HepG2 (cell line): ENCODE data around the gene ANKS1A. TPM values are rescaled to one million over a fixed set of nuclear protein-coding genes. Genes with fewer than 3 reads are reported as not detected.

Experiments used
- ATAC-seq: fragments of 200-7000 bp; cut with Tn5 transposase; 3 replicates; pipeline ENCODE4 v1.9.1; 2020; ENCODE audit warnings: mild to moderate bottlenecking, moderate library complexity
- BruUV-seq: library from RNA; stranded (reverse); fragments of 400-500 nt; replicated peaks from 2 replicates; lab custom pipeline; 2021; lab: Mats Ljungman, UMichigan
- CTCF ChIA-PET: fragments of 300-600 bp; formaldehyde crosslinking; extraction: SDS; loops from one replicate; lab custom pipeline; 2021; ENCODE audit warnings: low total read pairs, inconsistent platforms, low intra/inter-chr PET ratio; lab: Yijun Ruan, JAX
- POLR2A ChIA-PET: fragments of 350-600 bp; sonication (Branson Sonifier 250); formaldehyde crosslinking; loops from one replicate; lab custom pipeline; 2020; ENCODE audit warnings: antibody characterized with exemption, inconsistent platforms; lab: Yijun Ruan, JAX
- DNase-seq: peaks from one replicate; pipeline ENCODE4 v3.0.0-alpha.2; 2015; ENCODE audit warnings: low spot score
- FAIRE-seq: peaks from 3 replicates; lab custom pipeline; 2011; peaks lifted over from hg19 to GRCh38; lab: Jason Lieb, UNC
- H2AFZ ChIP-seq: one replicate; pipeline ENCODE4 v1.6.1; 2011; ENCODE audit warnings: low read length, inconsistent platforms
- H3K27ac ChIP-seq: fragments of 300-600 bp; 3 replicates; pipeline ENCODE4 v1.8.0; 2011; ENCODE audit warnings: mixed run types, mild to moderate bottlenecking, mixed read lengths, low read length, inconsistent platforms; ENCODE audit not compliant: insufficient read depth; ENCODE audit errors: extremely low read length
- H3K27me3 ChIP-seq, 2 experiments: fragments of 200-600 bp in 1 of 2; 2 replicates in 1 of 2; 3 replicates in 1 of 2; pipeline versions ENCODE4 v1.6.0 to v1.8.0; 2011; ENCODE audit warnings: low read length in 2 of 2, mild to moderate bottlenecking in 2 of 2, moderate library complexity in 2 of 2, inconsistent platforms in 1 of 2; ENCODE audit not compliant: insufficient read depth in 2 of 2, control insufficient read depth in 1 of 2
- H3K36me3 ChIP-seq, 2 experiments: fragments of 200-600 bp in 1 of 2; replicated peaks in 1 of 2; 2 replicates in 1 of 2; 3 replicates in 1 of 2; pipeline versions ENCODE4 v1.5.1 to v1.8.0; 2011; ENCODE audit warnings: low read length in 2 of 2, inconsistent platforms in 1 of 2; ENCODE audit not compliant: insufficient read depth in 2 of 2, control insufficient read depth in 1 of 2
- H3K4me1 ChIP-seq: 2 replicates; pipeline ENCODE4 v1.5.1; 2012; ENCODE audit warnings: low read length, inconsistent platforms; ENCODE audit not compliant: insufficient read depth
- H3K4me2 ChIP-seq: 2 replicates; pipeline ENCODE4 v1.6.0; 2011; ENCODE audit warnings: low read depth, low read length, inconsistent platforms
- H3K4me3 ChIP-seq, 3 experiments: fragments of 200-600 bp in 1 of 3; sonication (generic), shearing (Covaris generic) in 1 of 3; replicated peaks in 1 of 3; 2 replicates each; pipeline ENCODE4 v1.5.1; 2011 to 2016; ENCODE audit warnings: low read length in 3 of 3, inconsistent platforms in 2 of 3, low read depth in 2 of 3, mild to moderate bottlenecking in 2 of 3, control low read depth in 1 of 3, mixed read lengths in 1 of 3; ENCODE audit not compliant: insufficient read depth in 1 of 3
- H3K79me2 ChIP-seq: one replicate; pipeline ENCODE4 v1.6.1; 2011; ENCODE audit warnings: low read length, inconsistent platforms; ENCODE audit not compliant: insufficient read depth
- H3K9ac ChIP-seq: 2 replicates; pipeline ENCODE4 v1.6.0; 2011; ENCODE audit warnings: mild to moderate bottlenecking, low read depth, low read length, inconsistent platforms; ENCODE audit not compliant: insufficient read depth
- H3K9me3 ChIP-seq: 2 replicates; pipeline ENCODE4 v1.5.1; 2012; ENCODE audit warnings: mild to moderate bottlenecking, low read length
- H4K20me1 ChIP-seq: 2 replicates; pipeline ENCODE4 v1.6.0; 2011; ENCODE audit warnings: inconsistent platforms, mild to moderate bottlenecking, low read length, moderate library complexity; ENCODE audit not compliant: insufficient read depth
- CCAR2 ChIP-seq: fragments of 200-400 bp; formaldehyde crosslinking; optimal IDR thresholded peaks from 2 replicates; pipeline ENCODE3; 2018; ENCODE audit warnings: low read depth, mild to moderate bottlenecking, low read length, moderate library complexity
- CTCF ChIP-seq: sonication (generic); formaldehyde crosslinking; IDR thresholded peaks from 2 replicates; pipeline ENCODE4 v1.5.0; 2020; ENCODE audit warnings: mild to moderate bottlenecking, missing genetic modification reagents, moderate library complexity
- HNRNPK ChIP-seq: fragments of 200-400 bp; formaldehyde crosslinking; IDR thresholded peaks from 2 replicates; pipeline ENCODE4 v1.6.1; 2018; ENCODE audit warnings: low read length, low read depth, moderate library complexity, mild to moderate bottlenecking; ENCODE audit not compliant: poor library complexity, severe bottlenecking
- RAD21 ChIP-seq: fragments of 450-650 bp; formaldehyde crosslinking; IDR thresholded peaks from 2 replicates; pipeline ENCODE4 v1.5.0; 2020; ENCODE audit warnings: mild to moderate bottlenecking
- SMC3 ChIP-seq: IDR thresholded peaks from 2 replicates; pipeline ENCODE4 v1.6.1; 2011; ENCODE audit warnings: low read length, improper control_type of control experiment
- STAG1 ChIP-seq: sonication (generic); formaldehyde crosslinking; IDR thresholded peaks from 2 replicates; pipeline ENCODE4 v1.4.0; 2020; ENCODE audit warnings: missing genetic modification reagents
- THRA ChIP-seq: sonication (generic); formaldehyde crosslinking; IDR thresholded peaks from 2 replicates; pipeline ENCODE4 v1.4.0; 2020; ENCODE audit warnings: missing genetic modification reagents, borderline replicate concordance
- THYN1 ChIP-seq: sonication (generic); formaldehyde crosslinking; IDR thresholded peaks from 2 replicates; pipeline ENCODE4 v1.8.1; 2023; ENCODE audit warnings: low read depth, mild to moderate bottlenecking, moderate library complexity, missing genetic modification reagents, borderline replicate concordance
- ZNF468 ChIP-seq: sonication (generic); formaldehyde crosslinking; IDR thresholded peaks from 2 replicates; pipeline ENCODE4 v1.8.0; 2022; ENCODE audit warnings: mild to moderate bottlenecking, moderate library complexity, missing genetic modification reagents
- ZNF615 ChIP-seq: sonication (generic); formaldehyde crosslinking; IDR thresholded peaks from 2 replicates; pipeline ENCODE4 v1.5.0; 2020; ENCODE audit warnings: mild to moderate bottlenecking, missing genetic modification reagents, borderline replicate concordance
- ZNF740 ChIP-seq: sonication (generic); formaldehyde crosslinking; IDR thresholded peaks from 2 replicates; pipeline ENCODE4 v1.4.0; 2020; ENCODE audit warnings: missing genetic modification reagents
- ZNF800 ChIP-seq: sonication (generic); formaldehyde crosslinking; IDR thresholded peaks from 2 replicates; pipeline ENCODE4 v1.4.0; 2020; ENCODE audit warnings: missing genetic modification reagents
- WGBS: methylation state at CpG from one replicate; pipeline ENCODE4 v1.1.6; 2017; ENCODE audit warnings: low lambda C conversion rate; 5-methylcytosine and 5-hydroxymethylcytosine counted together
- in situ Hi-C: cut with HindIII; loops from 2 replicates; pipeline ENCODE4 v1.10.0; 2017; ENCODE audit warnings: low pct_unique_long_range_greater_than_20kb; ENCODE audit not compliant: extremely low pct_ligation_motif_present
- intact Hi-C: fragments of 100-400 bp; cut with micrococcal nuclease; formaldehyde crosslinking; loops from one replicate; pipeline ENCODE4 v1.10.0; 2022; ENCODE audit not compliant: unreplicated experiment
- polyA plus RNA-seq, 8 experiments: library from polyadenylated mRNA; depleted of rRNA in 3 of 8; stranded (reverse) in 7 of 8; unstranded in 1 of 8; fragments of >200 nt; fragmentation: Illumina TruSeq in 4 of 8; extraction: Trizol in 4 of 8; gene quantifications; 2 replicates each; pipeline versions ENCODE4 v1.2.1 to v1.2.3, GENCODE V29; 2011 to 2016; ENCODE audit warnings: low read depth in 4 of 8, missing spikeins in 1 of 8, mixed read lengths in 1 of 8; ENCODE audit not compliant: insufficient read depth in 1 of 8
- total RNA-seq, 5 experiments: library from RNA; depleted of rRNA; stranded (reverse); fragments of >200 nt; fragmentation: Illumina TruSeq; extraction: Trizol; gene quantifications; 2 replicates each; pipeline ENCODE4 v1.2.3, GENCODE V29; 2016; ENCODE audit warnings: low read depth in 1 of 5

ANKS1A gene
- total and polyA plus RNA-seq, 2 of the 13 experiments (the other 11 are each of a cell fraction or from before 2014, with no cell fraction given) = 7.2 to 15.1 TPM

GRCh38 chr6:34970957-34971356 is 81.9 kb downstream of the ANKS1A start:
- 93% methylated on average over 2 of the region's 2 CpGs for WGBS
- Histone ChIP-seq H3K9ac (no peak overlapping the region), H3K27ac (no peak overlapping the region), H3K4me3 (no peak overlapping the region), H2AFZ (no peak overlapping the region), H3K79me2 (no peaks in the 10 kb centered on the region), H3K9me3 (no peaks in the 10 kb centered on the region), H4K20me1 (no peaks in the 10 kb centered on the region), H3K36me3 (peaks cover 10 to 26% of the 10 kb centered on the region in 2 experiments), H3K4me2 (no peak overlapping the region), H3K27me3 (no peaks in the 10 kb centered on the region), H3K4me1 (no peaks in the 10 kb centered on the region)
- FAIRE-seq = no peak
- intact Hi-C loops (no loop called here), in situ Hi-C loops (no loop called here)
- CTCF ChIA-PET = interaction anchor here (0.6 kb wide), 1 partner anchor 226 kb away, joined by 4 read pairs; no protein-coding TSS in a partner anchor
- no peak for ATAC-seq
- no TSS peak for BruUV-seq
- no peak for TF ChIP-seq ZNF740 (CRISPR knock-in tag)
- no peak for TF ChIP-seq ZNF468 (CRISPR knock-in tag)
- no peak for TF ChIP-seq CCAR2
- TF ChIP-seq THYN1 = no peak
- no peak for DNase-seq
- POLR2A ChIA-PET = no interaction called here

- H3K36me3 ChIP-seq = peaks cover 9 to 26% of the 10 kb centered on the region in 2 experiments
- FAIRE-seq = no peak
- CTCF ChIA-PET = no interaction called here
- POLR2A ChIA-PET = no interaction called here
- ATAC-seq = peak; percentile 59
- H3K9me3 ChIP-seq = no peaks in the 10 kb centered on the region
- H3K79me2 ChIP-seq = no peaks in the 10 kb centered on the region
- H4K20me1 ChIP-seq = no peaks in the 10 kb centered on the region
- no peaks in the 10 kb centered on the region for H3K4me1 ChIP-seq
- WGBS = 91% methylated on average over 2 of the region's 2 CpGs
- intact Hi-C loops (no loop called here), in situ Hi-C loops (no loop called here)
- no peak overlapping the region for H3K4me3 ChIP-seq
- DNase-seq = peak; percentile 25
- BruUV-seq = no TSS peak
- H3K27ac ChIP-seq = no peak overlapping the region
- no peak overlapping the region for H3K9ac ChIP-seq
- H3K27me3 ChIP-seq = no peaks in the 10 kb centered on the region
- H3K4me2 ChIP-seq = no peak overlapping the region
- no peak overlapping the region for H2AFZ ChIP-seq
- TF ChIP-seq ZNF615 (CRISPR knock-in tag) (no peak), CTCF (CRISPR knock-in tag) (peak; percentile 41), RAD21 (CRISPR knock-in tag) (peak; percentile 29; the same call in 1 of the 2 replicates), ZNF800 (CRISPR knock-in tag) (no peak), HNRNPK (peak; percentile 100), SMC3 (peak; percentile 22; the same call in 1 of the 2 replicates), STAG1 (peak; percentile 51), THRA (no peak)
Measured at GRCh38 chr6:34973547-34974248, 84.6 kb downstream of the ANKS1A start.
